IPS-NIHi7 (cell line): ENCODE results near the gene ANKS4B.
"Not testable (repeated sequence)": the region's sequence is repeated elsewhere in the genome, so short reads cannot be mapped to it uniquely, and the experiment has no call there.

Source experiments
- DNase-seq: peaks from one replicate; pipeline ENCODE4 v3.0.0; 2012; ENCODE audit warnings: mixed read lengths; ENCODE audit errors: extremely low spot score

The ANKS4B gene, protein sequence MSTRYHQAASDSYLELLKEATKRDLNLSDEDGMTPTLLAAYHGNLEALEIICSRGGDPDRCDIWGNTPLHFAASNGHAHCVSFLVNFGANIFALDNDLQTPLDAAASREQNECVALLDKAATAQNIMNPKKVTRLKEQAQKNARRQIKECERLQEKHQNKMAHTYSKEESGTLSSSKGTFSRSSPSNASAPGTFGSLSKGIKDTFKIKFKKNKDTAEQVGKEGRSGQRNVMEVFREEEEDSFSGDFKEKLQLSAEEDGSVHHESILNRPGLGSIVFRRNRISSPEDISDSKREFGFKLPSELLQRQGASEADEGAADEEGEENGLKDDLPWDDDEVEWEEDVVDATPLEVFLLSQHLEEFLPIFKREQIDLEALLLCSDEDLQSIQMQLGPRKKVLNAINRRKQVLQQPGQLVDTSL

DNA sequence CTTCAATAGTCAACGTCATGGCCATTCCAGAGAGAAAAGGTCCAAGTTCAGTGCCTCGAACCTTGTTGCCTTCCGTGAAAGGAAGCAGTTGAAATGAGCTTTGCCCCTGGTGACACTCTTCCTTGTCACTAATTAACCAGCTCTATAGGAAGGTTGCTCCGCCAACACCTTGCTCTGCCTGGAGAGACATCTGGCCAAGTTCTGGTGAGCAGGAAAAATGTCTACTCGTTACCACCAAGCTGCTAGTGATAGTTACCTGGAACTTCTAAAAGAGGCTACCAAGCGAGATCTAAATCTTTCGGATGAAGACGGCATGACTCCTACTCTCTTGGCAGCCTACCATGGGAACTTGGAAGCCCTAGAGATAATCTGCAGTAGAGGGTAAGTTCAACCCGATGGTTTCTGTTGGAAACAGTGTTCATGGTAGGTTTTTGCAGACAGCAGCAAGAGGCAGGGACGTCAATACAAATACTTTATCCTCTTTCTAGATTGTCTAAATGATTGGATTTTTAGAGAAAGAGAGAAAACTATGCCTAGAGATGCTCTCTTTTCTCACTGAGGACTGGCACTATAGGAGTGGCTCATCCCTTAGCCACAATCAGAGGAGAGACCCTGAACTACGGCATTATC is at the start of gene ANKS4B:
TSS of gene ANKS4B (plus strand) at position 179 of the 630 bp plus-strand sequence. CDS start at position 218, 39 bp downstream.
- no peak for DNase-seq

DNA sequence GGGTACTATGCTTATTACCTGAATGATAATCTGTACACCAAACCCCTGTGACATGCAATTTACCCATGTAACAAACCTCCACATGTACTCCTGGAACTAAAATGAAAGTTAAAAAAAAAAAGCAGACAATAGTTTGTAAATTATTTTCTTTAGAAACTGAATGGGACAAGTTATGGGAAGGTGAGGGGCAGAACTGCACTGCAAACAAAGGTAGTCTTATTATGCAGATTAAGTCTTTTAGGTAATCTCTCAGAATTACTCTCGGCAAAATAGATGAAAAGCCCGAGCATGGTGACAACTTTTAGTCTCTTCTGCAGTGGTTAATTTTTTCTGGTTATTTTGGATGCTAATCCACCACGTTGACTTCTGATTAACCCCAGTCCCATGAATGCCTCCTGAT is 49.5 kb upstream of the ANKS4B start:
- no peak for DNase-seq

DNA sequence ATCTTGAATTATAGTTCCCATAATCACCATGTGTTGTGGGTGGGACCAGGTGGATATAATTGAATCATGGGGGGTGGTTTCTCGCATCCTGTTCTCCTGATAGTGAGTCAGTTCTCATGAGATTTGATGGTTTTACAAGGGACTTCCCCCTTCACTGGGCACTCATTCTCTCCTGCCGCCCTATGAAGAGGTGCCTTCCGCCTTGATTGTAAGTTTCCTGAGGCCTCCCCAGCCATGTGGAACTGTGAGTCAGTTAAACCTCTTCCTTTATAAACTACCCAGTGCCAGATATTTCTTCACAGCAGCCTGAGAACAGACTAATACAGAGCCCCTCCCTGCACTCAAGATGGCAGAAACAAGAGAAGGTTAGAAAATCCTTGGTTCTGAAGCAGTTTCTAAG is 48.7 kb upstream of the ANKS4B start:
- no peak for DNase-seq

DNA sequence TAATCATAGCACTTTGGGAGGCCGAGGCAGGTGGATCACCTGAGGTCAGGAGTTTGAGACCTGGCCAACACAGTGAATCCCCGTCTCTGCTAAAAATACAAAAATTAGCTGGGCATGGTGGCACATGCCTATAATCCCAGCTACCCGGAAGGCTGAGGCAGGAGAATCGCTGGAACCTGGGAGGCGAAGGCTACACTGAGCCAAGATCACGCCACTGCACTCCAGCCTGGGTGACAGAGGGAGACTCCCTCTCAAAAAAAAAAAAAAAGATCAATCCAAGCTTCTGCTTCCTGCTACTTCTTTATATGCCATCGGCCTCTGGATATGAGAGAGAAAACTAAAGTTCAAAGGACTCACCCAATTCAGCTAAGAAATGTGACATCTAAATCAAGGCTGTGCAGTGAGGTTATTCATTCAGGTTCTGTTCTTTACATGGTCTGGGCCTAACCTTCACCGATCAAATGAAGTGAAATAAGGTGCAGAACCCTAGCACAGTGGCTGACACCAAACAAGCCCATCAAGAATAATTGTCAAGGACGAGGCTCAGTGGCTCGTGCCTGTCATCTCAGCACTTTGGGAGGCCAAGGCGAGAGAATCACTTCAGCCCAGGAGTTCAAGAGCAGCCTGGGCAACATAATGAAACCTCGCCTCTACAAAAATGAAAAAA is 47.7 kb upstream of the ANKS4B start:
- no peak for DNase-seq

DNA sequence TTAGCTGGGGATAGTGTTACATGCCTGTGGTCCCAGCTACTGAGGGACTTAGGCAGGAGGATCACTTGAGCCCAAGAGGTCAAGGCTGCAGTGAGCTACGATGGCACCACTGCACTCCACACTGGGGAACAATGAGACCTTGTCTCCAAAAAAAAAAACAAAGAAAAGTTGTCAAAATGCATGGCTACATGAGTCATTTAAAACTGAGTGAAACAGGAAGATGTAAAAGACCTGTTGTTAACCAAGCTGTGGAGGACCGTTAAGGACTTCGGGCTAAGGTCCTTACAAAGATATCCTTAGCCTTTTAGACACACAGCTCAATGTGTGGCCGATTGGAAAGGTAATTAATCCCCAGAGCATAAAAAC is 47.2 kb upstream of the ANKS4B start:
- no peak for DNase-seq

DNA sequence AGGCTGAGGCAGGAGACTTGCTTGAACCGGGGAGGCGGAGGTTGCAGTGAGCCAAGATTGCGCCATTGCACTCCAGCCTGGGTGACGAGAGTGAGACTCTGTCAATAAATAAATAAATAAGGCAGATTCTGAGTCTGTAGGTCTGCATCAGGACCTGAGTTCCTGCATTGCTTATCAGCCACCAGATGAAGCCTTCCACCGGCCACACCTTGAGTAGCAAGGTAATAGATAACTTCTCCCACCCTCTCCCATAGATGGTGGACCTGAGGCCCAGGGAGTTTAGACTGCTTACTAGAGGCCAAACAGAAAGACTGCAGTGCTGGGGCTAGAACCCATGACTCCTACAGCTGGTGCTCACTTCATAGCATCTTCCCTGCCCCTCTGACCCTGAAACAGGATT is 44.2 kb upstream of the ANKS4B start:
- DNase-seq: no peak

DNA sequence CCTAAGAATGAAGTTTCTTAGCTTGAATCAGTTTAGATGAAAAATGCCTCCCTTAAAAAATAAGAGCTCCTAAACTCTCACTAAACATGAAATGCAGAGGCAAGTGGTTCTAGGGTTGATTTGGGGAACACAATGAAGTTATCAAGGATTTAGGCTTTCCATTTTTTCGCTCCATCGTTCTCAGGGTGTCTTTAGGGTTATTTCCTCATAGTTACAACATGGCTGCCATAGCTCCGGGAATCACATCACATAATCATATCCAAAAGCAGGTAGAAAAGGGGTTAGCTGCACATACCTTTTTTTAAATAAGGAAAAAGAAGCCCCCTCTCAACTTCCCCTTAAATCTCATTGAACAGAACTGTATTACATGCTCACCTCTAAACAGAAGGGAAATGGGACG is 43.5 kb upstream of the ANKS4B start:
- DNase-seq: no peak

DNA sequence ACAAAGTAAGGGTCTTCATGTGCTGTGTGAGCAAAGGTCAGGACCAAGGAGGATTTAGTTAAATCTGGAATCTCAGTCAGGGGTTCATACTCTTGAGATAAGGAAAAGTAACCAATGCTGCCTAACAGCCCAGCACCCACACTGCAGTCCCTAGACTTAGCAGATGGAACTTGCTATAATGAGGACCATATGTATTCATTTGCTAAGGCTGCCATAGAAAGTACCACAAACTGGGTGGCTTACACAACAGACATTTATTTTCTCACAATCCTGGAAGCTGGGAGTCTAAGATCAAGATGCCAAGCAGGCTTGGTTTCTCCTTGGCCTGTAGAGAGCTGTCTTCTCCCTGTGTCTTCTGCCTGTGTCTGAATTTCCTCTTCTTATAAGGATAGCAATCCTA is 42.9 kb upstream of the ANKS4B start:
- no peak for DNase-seq

DNA sequence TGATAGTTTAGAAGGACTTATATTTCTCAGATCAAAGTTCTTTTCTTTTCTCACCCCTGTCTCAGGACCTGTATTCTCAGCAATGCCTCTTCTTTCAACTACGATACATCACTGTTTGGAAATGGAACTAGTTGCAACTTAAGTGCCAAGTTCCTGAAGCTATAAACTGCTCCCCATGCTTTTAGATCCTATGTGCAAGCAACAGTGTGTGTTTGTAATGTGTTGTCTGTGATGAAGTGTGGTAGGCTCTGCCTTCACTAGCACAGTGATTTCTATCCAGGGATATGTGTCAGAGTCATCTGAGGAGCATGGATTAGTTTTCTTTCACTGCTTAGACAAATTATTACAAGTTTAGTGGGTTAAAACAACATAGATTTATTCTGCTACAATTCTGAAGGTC is 40.5 kb upstream of the ANKS4B start:
- no peak for DNase-seq

DNA sequence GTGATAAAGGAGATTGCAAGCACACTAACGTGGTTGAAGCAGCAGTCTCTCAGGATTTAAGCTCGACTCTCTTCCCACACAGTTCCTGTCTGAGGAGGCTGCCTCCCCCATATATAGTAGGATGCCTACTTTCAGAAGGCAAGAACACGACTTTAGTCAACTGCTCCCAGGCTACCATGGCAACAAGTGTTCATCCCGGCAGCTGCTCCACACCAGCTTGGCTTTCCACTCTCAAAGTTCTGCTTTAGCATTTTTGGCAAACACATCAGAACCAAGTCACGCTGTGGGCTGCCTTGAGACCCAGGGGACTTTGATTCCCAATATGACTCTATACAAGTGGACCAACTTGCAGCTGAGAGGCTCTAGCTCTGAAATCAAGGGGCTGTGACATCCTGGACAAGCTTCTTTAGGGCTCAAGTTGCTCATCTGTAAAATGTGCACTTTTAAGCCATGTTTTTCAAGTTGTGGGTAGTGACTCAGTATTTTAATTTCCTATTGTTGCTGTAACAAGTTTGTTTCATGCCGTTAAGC is 38.7 kb upstream of the ANKS4B start:
- no peak for DNase-seq

DNA sequence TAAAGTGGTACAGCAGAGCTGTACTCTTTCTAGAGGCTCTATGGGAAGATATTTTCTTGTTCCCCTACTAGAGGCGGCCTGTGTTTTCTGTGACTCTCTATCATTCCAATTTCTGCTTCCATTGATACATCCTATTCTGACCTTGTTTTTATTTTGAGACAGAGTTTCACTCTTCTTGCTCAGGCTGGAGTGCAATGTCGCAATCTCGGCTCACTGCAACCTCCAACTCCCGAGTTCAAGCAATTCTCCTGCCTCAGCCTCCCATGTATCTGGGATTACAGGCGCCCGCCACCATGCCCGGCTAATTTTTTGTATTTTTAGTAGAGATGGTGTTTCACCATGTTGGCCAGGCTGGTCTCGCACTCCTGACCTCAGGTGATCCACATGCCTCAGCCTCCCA is 38.2 kb upstream of the ANKS4B start:
- DNase-seq: not testable (repeated sequence)

DNA sequence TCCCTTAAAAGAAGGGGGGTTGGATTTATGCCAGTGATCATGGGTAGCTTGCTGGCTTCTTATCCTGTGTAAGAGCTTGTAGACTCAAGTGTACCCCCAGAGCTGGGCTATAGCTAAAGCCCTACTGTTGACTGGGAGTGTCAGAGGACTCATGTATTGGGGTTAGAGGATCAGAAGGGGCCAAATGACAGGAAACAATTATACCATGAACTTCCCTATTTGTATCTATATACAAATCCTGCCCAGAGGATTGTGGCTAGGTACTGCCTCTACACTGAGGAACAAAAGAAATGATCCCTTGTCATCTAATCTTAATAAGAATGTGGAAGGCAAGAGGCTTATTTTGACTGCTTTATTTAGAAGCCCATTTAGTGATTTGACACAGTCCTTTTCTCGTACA is 36.4 kb upstream of the ANKS4B start:
- DNase-seq: no peak

DNA sequence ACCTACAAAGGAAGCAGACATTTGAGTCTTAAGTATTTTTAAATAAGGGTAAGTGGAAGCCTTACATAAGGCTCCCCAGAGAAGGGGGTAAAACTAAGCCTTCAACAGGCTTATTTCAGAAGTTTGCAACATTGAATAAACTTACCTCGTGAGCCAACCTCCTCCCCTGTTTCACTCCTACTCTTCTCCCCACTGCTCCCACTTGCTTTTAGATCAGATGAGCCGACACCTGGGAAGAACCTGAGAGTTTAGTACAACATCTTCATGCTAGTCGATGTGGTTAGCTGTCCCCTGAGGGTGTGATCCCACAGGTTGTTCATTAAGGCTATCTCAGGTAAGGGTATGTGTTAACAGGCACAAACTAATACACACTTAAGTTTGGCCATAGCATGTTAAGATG is 35.9 kb upstream of the ANKS4B start:
- no peak for DNase-seq

DNA sequence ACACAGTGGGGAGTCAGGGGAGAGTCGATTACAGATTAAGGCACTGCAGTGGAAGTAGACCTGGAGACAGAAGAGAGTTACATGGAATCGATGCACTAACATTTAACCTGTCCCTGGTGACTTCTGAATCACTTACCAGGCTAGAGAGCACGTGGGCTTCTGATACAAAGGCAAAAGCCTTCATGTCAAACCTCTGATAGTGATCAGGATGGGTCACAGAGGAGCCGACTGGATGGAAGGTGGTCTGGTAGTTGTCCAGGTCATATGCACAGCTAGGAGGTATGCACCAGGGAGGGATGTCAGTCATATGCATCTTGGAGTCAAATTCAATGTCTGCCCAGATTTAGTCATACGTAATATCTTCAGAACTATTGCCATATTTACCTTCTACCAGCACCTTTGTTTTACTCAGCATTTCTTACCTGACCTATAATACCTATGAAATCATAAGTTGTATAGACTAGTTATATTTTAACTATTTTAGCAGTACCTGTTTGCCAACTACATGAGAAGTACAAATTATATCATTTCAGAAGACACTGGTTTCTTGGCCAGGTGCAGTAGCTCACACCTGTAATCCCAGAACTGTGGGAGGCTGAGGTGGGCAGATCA is 33.8 kb upstream of the ANKS4B start:
- no peak for DNase-seq

DNA sequence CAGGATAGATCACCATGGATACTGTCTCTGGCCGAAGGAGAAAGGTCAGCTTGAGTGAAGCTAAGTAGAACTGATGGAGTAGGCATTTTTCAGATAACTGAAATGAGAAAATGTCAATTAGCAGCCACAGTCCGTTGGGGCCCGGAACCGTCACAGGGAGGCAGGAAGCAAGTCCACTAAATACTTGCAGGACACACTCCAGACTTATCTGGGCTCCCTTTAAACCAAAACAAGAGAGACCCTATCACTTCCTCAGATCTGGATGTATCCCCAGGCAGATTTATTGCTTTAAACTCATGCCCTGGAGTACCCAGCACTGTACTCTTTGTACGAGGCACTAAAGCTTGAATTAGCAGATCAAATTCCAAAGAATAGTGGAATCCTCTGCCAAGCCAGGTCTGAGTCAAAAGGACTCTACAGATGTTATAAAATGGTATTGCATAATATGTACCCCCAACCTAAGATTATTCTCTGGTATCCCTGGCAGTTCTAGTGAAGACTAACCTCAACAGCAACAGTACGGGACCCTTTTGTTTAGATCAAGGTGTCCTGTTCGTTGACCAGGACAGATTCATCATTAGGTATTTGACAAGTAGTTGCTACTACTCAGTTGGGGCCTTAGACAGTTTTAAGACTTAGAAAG is 30.2 kb upstream of the ANKS4B start:
- no peak for DNase-seq

DNA sequence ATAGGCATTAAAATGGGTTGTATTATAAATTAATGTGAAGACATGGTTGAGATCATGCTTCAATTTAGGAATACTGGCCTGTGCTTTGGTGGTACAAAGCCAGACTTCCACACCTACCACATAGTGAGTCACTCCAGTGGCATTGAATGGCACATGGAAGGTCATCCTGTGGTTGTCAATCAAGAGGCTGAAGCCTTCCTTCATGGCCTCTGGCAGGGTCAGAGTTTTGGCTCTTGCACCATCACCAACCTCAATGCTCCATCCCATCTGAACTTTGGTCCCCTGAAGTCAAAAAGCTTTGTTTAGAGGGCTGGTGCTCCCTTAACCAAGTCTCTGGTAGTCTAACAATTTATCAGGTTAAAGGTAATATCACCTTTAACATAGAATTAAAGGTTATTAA is 28.2 kb upstream of the ANKS4B start:
- DNase-seq: no peak

DNA sequence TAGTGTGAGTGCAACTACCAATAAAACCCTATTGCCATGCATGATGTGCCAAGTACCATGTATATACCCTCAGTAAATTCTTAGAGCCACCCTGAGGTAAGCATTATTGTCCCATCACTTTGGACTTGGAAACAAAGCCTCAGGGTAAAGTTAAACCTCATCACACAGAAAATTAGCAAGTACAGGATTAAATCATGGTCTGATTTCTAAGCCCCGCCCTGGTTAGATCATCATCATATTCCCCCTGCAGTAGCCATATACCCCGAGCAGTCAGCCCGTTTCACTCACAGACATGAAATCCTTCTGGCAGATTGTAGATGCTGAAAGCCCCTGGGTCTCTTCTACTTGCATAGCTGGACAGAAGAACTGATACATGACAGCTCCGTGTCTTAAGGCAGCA is 26.9 kb upstream of the ANKS4B start:
- no peak for DNase-seq

DNA sequence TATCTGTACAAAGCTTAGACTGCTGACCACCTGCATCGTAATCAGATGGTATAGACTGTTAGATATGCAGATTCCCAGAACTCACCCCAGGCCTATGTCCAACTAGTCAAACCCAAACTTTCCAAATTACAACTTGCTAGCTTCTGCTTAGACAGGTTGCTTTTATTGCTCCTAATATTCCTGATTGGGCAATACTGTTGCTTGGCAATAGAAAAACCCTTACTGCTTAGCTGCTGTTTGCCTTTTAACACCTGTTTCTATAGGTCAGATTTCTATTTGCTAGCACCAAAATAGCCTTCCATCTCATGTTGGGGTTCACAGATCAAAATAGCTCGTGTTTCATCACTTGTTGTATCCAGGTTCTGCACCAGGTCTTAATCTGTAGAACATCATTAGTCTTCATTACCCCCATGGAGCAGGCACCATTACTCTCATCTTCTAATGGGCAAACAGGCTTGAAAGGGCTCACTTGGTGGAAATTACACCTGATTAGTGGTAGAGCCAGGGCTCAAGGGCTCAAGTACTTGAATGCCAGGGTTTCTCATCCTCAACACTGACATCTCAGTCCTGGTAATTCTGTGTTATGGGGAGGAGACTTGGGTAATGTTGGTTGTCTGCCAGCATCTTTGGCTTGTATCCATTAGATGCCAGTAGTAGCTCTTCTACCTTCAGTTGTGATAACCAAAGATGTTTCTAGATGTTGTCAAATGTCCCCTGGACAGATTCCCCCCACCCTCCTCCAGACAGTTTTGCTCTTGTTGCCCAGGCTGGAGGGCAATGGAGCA is 24.9 kb upstream of the ANKS4B start:
- no peak for DNase-seq

DNA sequence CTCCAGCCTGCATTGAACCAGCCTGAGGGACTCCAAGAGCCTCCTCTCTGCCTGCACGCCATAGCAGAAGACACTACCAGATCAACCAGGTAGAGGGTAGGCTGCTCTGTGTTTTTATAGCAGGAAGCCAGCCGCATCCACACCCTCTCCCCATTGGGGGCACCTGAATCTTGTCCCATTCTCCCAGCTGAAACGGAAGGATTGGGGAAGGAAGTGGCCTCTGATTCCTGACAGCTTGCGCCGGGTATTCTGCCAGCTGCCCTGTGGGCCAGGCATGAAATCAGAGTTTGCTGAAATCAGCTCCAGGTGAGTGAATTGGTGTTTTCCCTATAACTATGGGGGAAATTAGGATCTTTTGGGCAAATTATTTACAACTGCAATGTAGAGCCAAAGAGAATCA is 22.0 kb upstream of the ANKS4B start, which contains the start of gene ZP2:
TSS of gene ZP2 (minus strand) at position 89 of the 400 bp plus-strand sequence. CDS start at position 62, 27 bp downstream.
- no peak for DNase-seq

DNA sequence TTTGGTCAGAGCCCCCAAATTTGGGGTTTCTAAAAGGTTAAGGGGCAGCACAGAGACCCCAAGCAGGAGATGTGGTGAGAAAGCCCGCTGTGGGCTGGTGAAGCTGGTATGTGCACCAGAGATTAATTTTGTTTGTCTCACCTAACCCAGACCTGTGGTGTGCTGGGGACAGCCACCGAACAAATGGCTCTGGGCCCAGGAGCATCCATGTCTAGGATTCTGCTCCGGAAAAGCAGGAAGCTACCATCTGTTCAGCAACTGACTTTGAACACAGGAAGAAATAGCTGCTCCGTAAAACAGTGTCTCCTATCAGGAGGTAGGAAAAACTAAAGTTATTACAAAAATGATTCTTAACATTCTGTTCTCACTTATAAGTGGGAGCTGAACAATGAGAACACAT is 19.4 kb upstream of the ANKS4B start:
- DNase-seq: no peak

DNA sequence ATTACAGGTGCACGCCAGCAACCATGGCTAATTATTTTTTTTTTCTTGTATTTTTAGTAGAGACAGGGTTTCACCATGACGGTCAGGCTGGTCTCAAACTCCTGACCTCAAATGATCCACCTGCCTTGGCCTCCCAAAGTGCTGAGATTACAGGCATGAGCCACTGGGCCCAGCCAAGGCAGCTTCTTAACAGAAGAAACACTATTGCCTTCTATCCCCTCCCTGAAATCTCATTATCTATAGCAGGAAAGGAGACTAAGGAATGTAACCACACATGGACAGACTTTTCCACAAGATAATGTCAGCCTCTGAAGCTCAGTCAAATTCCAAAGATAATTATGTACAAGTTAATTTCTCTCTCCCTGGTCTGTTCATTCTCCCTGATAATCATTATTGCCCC is 16.4 kb upstream of the ANKS4B start:
- DNase-seq: no peak
